IMR-90 (cell line): ENCODE results near the gene ARHGEF18. TPM values are rescaled to one million over a fixed set of nuclear protein-coding genes. Genes with fewer than 3 reads are reported as not detected.

Experiments used
- ATAC-seq: fragments of 200-7000 bp; cut with Tn5 transposase; 2 replicates; pipeline ENCODE4 v1.9.1; 2020; ENCODE audit warnings: low read depth, mild to moderate bottlenecking, moderate library complexity
- BruUV-seq: library from RNA; stranded (reverse); fragments of 400-500 nt; replicated peaks from 2 replicates; lab custom pipeline; 2021; lab: Mats Ljungman, UMichigan
- CTCF ChIA-PET: fragments of 300-600 bp; formaldehyde crosslinking; extraction: SDS; loops from one replicate; lab custom pipeline; 2021; ENCODE audit warnings: antibody characterized with exemption; lab: Yijun Ruan, JAX
- POLR2A ChIA-PET: fragments of 300-600 bp; sonication (Branson Sonifier 250); formaldehyde crosslinking; loops from one replicate; lab custom pipeline; 2022; ENCODE audit warnings: antibody characterized with exemption; ENCODE audit not compliant: unreplicated experiment; lab: Charles Lee
- DNase-seq: peaks from one replicate; pipeline ENCODE4 v3.0.0; 2013
- H2AFZ ChIP-seq: replicated peaks from 2 replicates; pipeline ENCODE3; 2013; ENCODE audit warnings: low read length, mild to moderate bottlenecking; ENCODE audit not compliant: poor library complexity
- H2AK5ac ChIP-seq: 2 replicates; pipeline ENCODE4 v1.6.1; 2013; ENCODE audit warnings: low read depth, low read length, inconsistent platforms
- H2AK9ac ChIP-seq: replicated peaks from 2 replicates; pipeline ENCODE3; 2013; ENCODE audit warnings: mild to moderate bottlenecking, low read depth, low read length, moderate library complexity; ENCODE audit not compliant: poor library complexity
- H2BK120ac ChIP-seq: 2 replicates; pipeline ENCODE4 v1.6.1; 2013; ENCODE audit warnings: low read depth, low read length, inconsistent platforms
- H2BK15ac ChIP-seq: 3 replicates; pipeline ENCODE4 v1.6.1; 2013; ENCODE audit warnings: low read depth, low read length, inconsistent platforms
- H2BK20ac ChIP-seq: 2 replicates; pipeline ENCODE4 v1.6.1; 2013; ENCODE audit warnings: low read depth, mild to moderate bottlenecking, inconsistent platforms, low read length, moderate library complexity
- H2BK5ac ChIP-seq: 2 replicates; pipeline ENCODE4 v1.6.1; 2013; ENCODE audit warnings: mild to moderate bottlenecking, low read depth, low read length, inconsistent platforms; ENCODE audit not compliant: poor library complexity, severe bottlenecking
- H3K14ac ChIP-seq: replicated peaks from 2 replicates; pipeline ENCODE4 v1.6.1; 2013; ENCODE audit warnings: low read depth, low read length, inconsistent platforms
- H3K18ac ChIP-seq: 2 replicates; pipeline ENCODE4 v1.6.1; 2013; ENCODE audit warnings: low read depth, low read length, control low read depth
- H3K23ac ChIP-seq: 2 replicates; pipeline ENCODE4 v1.6.1; 2013; ENCODE audit warnings: low read depth, low read length, inconsistent platforms
- H3K27ac ChIP-seq: 2 replicates; pipeline ENCODE4 v1.5.1; 2013; ENCODE audit warnings: mild to moderate bottlenecking, control low read depth, low read length; ENCODE audit not compliant: insufficient read depth
- H3K27me3 ChIP-seq: 2 replicates; pipeline ENCODE4 v1.6.1; 2013; ENCODE audit warnings: low read length; ENCODE audit not compliant: control insufficient read depth, insufficient read depth
- H3K36me3 ChIP-seq: 2 replicates; pipeline ENCODE4 v1.6.1; 2013; ENCODE audit warnings: low read length, mixed read lengths; ENCODE audit not compliant: control insufficient read depth, insufficient read depth
- H3K4ac ChIP-seq: 2 replicates; pipeline ENCODE4 v1.6.1; 2013; ENCODE audit warnings: low read depth, low read length, inconsistent platforms
- H3K4me1 ChIP-seq: 2 replicates; pipeline ENCODE4 v1.6.1; 2013; ENCODE audit warnings: low read length, mixed read lengths; ENCODE audit not compliant: control insufficient read depth, insufficient read depth
- H3K4me2 ChIP-seq: 2 replicates; pipeline ENCODE4 v1.6.1; 2013; ENCODE audit warnings: low read depth, mild to moderate bottlenecking, control low read depth, low read length, moderate library complexity
- H3K4me3 ChIP-seq: 2 replicates; pipeline ENCODE4 v1.5.1; 2013; ENCODE audit warnings: low read depth, mild to moderate bottlenecking, control low read depth, low read length, moderate library complexity; ENCODE audit not compliant: insufficient read depth
- H3K56ac ChIP-seq: 2 replicates; pipeline ENCODE4 v1.6.1; 2013; ENCODE audit warnings: low read length, inconsistent platforms; ENCODE audit not compliant: insufficient read depth; ENCODE audit errors: extremely low read depth
- H3K79me1 ChIP-seq, 2 experiments: 2 replicates each; pipeline ENCODE4 v1.6.1; 2013; ENCODE audit warnings: low read length in 2 of 2, inconsistent platforms in 1 of 2, low read depth in 1 of 2
- H3K9ac ChIP-seq: 2 replicates; pipeline ENCODE4 v1.6.1; 2013; ENCODE audit warnings: low read depth, low read length, control low read depth
- H3K9me1 ChIP-seq: 2 replicates; pipeline ENCODE4 v1.6.1; 2013; ENCODE audit warnings: low read length, inconsistent platforms; ENCODE audit not compliant: insufficient read depth
- H3K9me3 ChIP-seq: 2 replicates; pipeline ENCODE4 v1.6.1; 2013; ENCODE audit warnings: low read length; ENCODE audit not compliant: control insufficient read depth, insufficient read depth
- H4K20me1 ChIP-seq: 2 replicates; pipeline ENCODE4 v1.6.1; 2013; ENCODE audit warnings: low read length, inconsistent platforms; ENCODE audit not compliant: insufficient read depth
- H4K5ac ChIP-seq: 2 replicates; pipeline ENCODE4 v1.6.1; 2013; ENCODE audit warnings: mild to moderate bottlenecking, low read depth, low read length, control low read depth
- H4K8ac ChIP-seq, 2 experiments: 2 replicates each; pipeline ENCODE4 v1.6.1; 2013; ENCODE audit warnings: low read depth in 2 of 2, low read length in 2 of 2, control low read depth in 1 of 2, inconsistent platforms in 1 of 2
- H4K91ac ChIP-seq: 2 replicates; pipeline ENCODE4 v1.6.1; 2013; ENCODE audit warnings: low read depth, low read length, inconsistent platforms; ENCODE audit not compliant: insufficient read depth
- BHLHE40 ChIP-seq: fragments of 150-350 bp; IDR thresholded peaks from 2 replicates; pipeline ENCODE4 v1.6.1; 2016; ENCODE audit warnings: mild to moderate bottlenecking, low read depth, low read length
- CHD1 ChIP-seq: IDR thresholded peaks from 2 replicates; pipeline ENCODE4 v1.6.1; 2012; ENCODE audit warnings: low read depth, low read length, improper control_type of control experiment
- CTCF ChIP-seq: conservative IDR thresholded peaks from 2 replicates; pipeline ENCODE4 v1.5.1; 2012; ENCODE audit warnings: mild to moderate bottlenecking, low read depth, low read length, improper control_type of control experiment
- FOS ChIP-seq: fragments of 150-350 bp; IDR thresholded peaks from 2 replicates; pipeline ENCODE4 v1.6.1; 2016; ENCODE audit warnings: low read depth, low read length
- MAZ ChIP-seq: IDR thresholded peaks from 2 replicates; pipeline ENCODE4 v1.6.1; 2012; ENCODE audit warnings: low read depth, mild to moderate bottlenecking, low read length, improper control_type of control experiment, moderate library complexity, borderline replicate concordance
- MXI1 ChIP-seq: IDR thresholded peaks from 2 replicates; pipeline ENCODE4 v1.6.1; 2012; ENCODE audit warnings: low read depth, mild to moderate bottlenecking, low read length, moderate library complexity, borderline replicate concordance
- NFE2L2 ChIP-seq: fragments of 150-350 bp; IDR thresholded peaks from 2 replicates; pipeline ENCODE4 v1.6.1; 2016; ENCODE audit warnings: low read depth, mild to moderate bottlenecking, low read length
- POLR2A ChIP-seq: IDR thresholded peaks from 2 replicates; pipeline ENCODE4 v1.6.1; 2012; ENCODE audit warnings: mild to moderate bottlenecking, low read depth, low read length
- RAD21 ChIP-seq: IDR thresholded peaks from 2 replicates; pipeline ENCODE4 v1.6.1; 2012; ENCODE audit warnings: low read length, improper control_type of control experiment
- RCOR1 ChIP-seq: IDR thresholded peaks from 2 replicates; pipeline ENCODE4 v1.6.1; 2012; ENCODE audit warnings: mild to moderate bottlenecking, low read length, improper control_type of control experiment; ENCODE audit not compliant: insufficient replicate concordance
- RFX5 ChIP-seq: IDR thresholded peaks from 2 replicates; pipeline ENCODE4 v1.8.0; 2012; ENCODE audit warnings: low read depth, mild to moderate bottlenecking, low read length, moderate library complexity
- WGBS, 2 experiments: methylation state at CpG; one replicate each; pipeline versions ENCODE4 v1.1.5 to v1.1.7; 2013; ENCODE audit warnings: missing lambda C conversion rate in 2 of 2; ENCODE audit not compliant: insufficient read length in 1 of 2; ENCODE audit errors: extremely low coverage in 2 of 2; 5-methylcytosine and 5-hydroxymethylcytosine counted together
- dilution Hi-C: fragments of 300-500 bp; cut with HindIII; formaldehyde crosslinking; loops from one replicate; pipeline ENCODE4 v1.14.3; 2018; ENCODE audit warnings: low sequenced_read_pairs; ENCODE audit not compliant: unreplicated experiment
- in situ Hi-C: fragments of 300-500 bp; cut with MboI; formaldehyde crosslinking; loops from 3 replicates; pipeline ENCODE4 v1.14.3; 2019; ENCODE audit warnings: low sequenced_read_pairs, inconsistent platforms, mixed read lengths
- intact Hi-C: fragments of 100-400 bp; cut with micrococcal nuclease; formaldehyde crosslinking; loops from 2 replicates; pipeline ENCODE4 v1.10.0; 2022
- polyA plus RNA-seq, 3 experiments: library from polyadenylated mRNA; depleted of rRNA; stranded (reverse); fragments of >200 nt; gene quantifications; 2 replicates each; pipeline ENCODE4 v1.2.3, GENCODE V29; 2012; ENCODE audit warnings: low replicate concordance in 1 of 3
- total RNA-seq: library from RNA; depleted of rRNA; stranded (reverse); fragments of >200 nt; gene quantifications from 2 replicates; pipeline ENCODE4 v1.2.3, GENCODE V29; 2012

Gene ARHGEF18
- total and polyA plus RNA-seq, 2 of the 4 experiments (the other 2 are of a cell fraction): 11.6 to 12.4 TPM

- no peak overlapping the region for H3K18ac ChIP-seq
- no peak overlapping the region for H4K91ac ChIP-seq
- H2BK120ac ChIP-seq: no peak overlapping the region
- H2BK5ac ChIP-seq: no peak overlapping the region
- H3K79me1 ChIP-seq: no peaks in the 10 kb centered on the region
- H3K9ac ChIP-seq: no peak overlapping the region
- H2BK15ac ChIP-seq: no peak overlapping the region
- H3K4me2 ChIP-seq: no peak overlapping the region
- H4K5ac ChIP-seq: no peak overlapping the region
- H3K36me3 ChIP-seq: no peaks in the 10 kb centered on the region
- no peaks in the 10 kb centered on the region for H3K9me3 ChIP-seq
- H3K4ac ChIP-seq: no peak overlapping the region
- no peak overlapping the region for H2BK20ac ChIP-seq
- WGBS, 2 experiments: 82% methylated on average over 4 of the region's 5 CpGs; no CpG with 5 or more reads in 1 of the 2 experiments
- ATAC-seq: no peak
- H3K23ac ChIP-seq: no peak overlapping the region
- ChIA-PET POLR2A (no interaction called here), CTCF (no interaction called here)
- H2AK9ac ChIP-seq: no peak overlapping the region
- H2AFZ ChIP-seq: no peak overlapping the region
- H3K9me1 ChIP-seq: no peaks in the 10 kb centered on the region
- DNase-seq: no peak
- no peaks in the 10 kb centered on the region for H3K4me1 ChIP-seq
- H3K14ac ChIP-seq: no peak overlapping the region
- no peaks in the 10 kb centered on the region for H4K20me1 ChIP-seq
- no peak overlapping the region for H3K4me3 ChIP-seq
- BruUV-seq: no TSS peak
- intact Hi-C loops (no loop called here), in situ Hi-C loops (no loop called here), dilution Hi-C loops (no loop called here)
- TF ChIP-seq POLR2A: no peak
- TF ChIP-seq CTCF: no peak
- no peak for TF ChIP-seq MXI1
- TF ChIP-seq MAZ: no peak
- TF ChIP-seq RCOR1: no peak
- no peak for TF ChIP-seq CHD1
- no peak for TF ChIP-seq FOS
- TF ChIP-seq RAD21: no peak
- no peak for TF ChIP-seq NFE2L2
- TF ChIP-seq BHLHE40: no peak
- TF ChIP-seq RFX5: no peak
- H3K27ac ChIP-seq: no peak overlapping the region
- no peaks in the 10 kb centered on the region; the same call in 1 of the 2 replicates for H3K27me3 ChIP-seq
- no peak overlapping the region for H2AK5ac ChIP-seq
- H3K56ac ChIP-seq: no peak overlapping the region
- H4K8ac ChIP-seq: no peak overlapping the region
Measured at GRCh38 chr19:7301525-7301924, 47.2 kb upstream of the ARHGEF18 start.
